Non-pigmented ciliary epithelial cell (primary cell): ENCODE results near the gene PHRF1.

Experiments used
- DNase-seq: peaks from one replicate; pipeline ENCODE4 v3.0.0-alpha.2; 2010; ENCODE audit warnings: low read depth

The PHRF1 gene

GRCh38 chr11:539971-540481 lies 36.2 kb upstream of the PHRF1 start:
- DNase-seq, result no peak

DNA sequence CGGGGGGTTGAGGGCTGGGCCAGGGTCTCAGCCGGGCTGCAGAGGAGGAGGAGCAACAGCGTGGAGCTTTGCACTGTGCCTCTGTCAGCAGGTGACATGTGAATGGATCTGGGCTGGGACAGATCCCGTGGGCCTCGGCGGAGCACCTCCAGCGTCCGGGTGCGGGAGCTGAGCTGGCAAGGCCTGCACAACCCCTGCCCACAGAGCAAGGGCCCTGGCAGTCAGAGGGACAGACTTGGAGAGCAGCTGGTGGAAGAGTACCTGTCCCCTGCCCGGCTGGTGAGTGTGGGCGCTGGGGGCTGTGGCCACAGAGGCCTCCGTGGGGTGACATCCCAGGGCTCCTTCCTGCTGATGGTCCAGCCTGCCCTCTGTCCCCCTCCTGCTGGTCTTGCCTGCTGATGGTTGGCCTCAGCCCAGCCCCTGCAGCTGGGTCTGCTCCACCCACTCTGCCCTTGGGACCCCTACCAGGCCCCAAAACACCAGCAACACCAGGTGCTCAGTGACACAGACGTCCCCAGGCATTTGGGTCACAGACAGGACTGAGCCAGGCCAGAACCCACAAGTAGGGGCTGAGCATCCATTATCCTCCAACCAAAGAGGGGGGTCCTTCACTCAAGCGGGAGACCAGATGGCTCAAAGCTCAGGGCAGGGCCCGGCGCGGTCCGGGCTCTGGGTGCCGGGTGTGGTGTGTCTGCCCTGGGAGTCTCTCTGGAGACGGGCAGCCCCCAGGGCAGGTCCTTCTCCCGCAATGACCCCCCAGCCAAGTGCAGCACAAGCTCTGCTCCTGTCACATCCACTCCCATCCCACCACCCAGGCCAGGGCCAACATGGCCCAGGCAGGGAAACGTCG lies 35.5 kb upstream of the PHRF1 start:
- DNase-seq, result no peak

DNA sequence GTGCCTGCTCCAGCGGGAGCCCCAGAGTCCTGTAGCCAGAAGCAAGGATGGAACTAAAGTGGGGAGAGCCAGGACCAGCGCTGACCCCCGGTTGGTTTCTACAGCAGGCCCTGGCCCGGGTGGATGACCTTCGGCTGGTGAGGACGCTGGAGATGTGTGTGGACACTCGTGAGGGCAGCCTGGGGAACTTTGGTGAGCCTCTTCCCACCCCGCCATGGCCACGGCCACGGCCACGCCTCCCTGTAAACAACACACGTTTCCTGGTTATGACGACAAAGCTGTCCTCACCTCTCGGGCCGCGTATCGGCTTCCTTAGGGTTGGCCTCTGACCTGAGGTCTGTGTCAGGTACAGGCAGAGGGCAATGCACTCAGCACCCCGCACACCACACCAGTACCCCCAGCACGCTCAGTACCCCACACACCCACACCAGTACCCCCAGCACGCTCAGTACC lies 34.8 kb upstream of the PHRF1 start:
- DNase-seq, result no peak

- DNase-seq, result no peak
Measured at GRCh38 chr11:544817-545166, 31.5 kb upstream of the PHRF1 start.

DNA sequence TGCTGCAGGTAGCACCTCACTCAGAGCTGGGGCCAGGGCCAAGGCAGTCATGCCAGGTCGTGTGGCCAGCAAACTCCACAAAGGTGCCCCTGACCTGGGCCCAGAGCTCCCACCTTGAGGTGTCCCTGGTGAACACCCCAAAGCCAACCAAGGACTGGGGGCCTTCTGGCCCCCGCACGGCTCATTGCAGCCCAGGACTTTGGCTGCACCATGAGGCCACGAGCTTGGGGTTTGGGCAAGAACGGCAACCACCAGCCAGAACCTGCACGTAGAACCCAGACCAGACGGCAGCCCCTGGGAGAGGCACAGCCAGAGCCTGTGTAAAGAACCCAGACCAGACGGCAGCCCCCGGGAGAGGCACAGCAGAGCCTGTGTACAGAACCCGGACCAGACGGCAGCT lies 31.1 kb upstream of the PHRF1 start:
- no peak for DNase-seq

GRCh38 chr11:548700-549603 lies 27.3 kb upstream of the PHRF1 start:
- no peak for DNase-seq

GRCh38 chr11:550021-550745 lies 26.1 kb upstream of the PHRF1 start:
- DNase-seq, result no peak

DNA sequence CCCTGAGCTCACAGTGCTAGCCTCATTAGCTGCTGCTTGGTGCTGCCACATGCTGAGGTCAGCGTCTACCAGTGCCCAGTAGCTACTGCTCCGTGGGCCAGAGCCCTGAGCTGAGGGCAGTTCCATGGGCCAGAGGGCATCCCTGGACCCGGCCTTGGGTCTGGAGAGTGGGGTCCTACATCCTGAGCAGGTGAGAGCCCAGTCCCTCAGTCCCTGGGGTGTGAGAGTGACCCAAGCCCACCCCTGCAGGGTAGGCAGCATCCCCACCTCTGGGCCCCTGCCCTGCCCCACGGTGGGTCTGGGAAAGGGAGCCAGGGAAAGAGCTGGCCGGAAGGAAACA lies 25.6 kb upstream of the PHRF1 start:
- DNase-seq, result no peak

GRCh38 chr11:551131-551530 lies 25.1 kb upstream of the PHRF1 start:
- DNase-seq, result no peak

- no peak for DNase-seq
Measured at GRCh38 chr11:551596-551995, 24.7 kb upstream of the PHRF1 start.

DNA sequence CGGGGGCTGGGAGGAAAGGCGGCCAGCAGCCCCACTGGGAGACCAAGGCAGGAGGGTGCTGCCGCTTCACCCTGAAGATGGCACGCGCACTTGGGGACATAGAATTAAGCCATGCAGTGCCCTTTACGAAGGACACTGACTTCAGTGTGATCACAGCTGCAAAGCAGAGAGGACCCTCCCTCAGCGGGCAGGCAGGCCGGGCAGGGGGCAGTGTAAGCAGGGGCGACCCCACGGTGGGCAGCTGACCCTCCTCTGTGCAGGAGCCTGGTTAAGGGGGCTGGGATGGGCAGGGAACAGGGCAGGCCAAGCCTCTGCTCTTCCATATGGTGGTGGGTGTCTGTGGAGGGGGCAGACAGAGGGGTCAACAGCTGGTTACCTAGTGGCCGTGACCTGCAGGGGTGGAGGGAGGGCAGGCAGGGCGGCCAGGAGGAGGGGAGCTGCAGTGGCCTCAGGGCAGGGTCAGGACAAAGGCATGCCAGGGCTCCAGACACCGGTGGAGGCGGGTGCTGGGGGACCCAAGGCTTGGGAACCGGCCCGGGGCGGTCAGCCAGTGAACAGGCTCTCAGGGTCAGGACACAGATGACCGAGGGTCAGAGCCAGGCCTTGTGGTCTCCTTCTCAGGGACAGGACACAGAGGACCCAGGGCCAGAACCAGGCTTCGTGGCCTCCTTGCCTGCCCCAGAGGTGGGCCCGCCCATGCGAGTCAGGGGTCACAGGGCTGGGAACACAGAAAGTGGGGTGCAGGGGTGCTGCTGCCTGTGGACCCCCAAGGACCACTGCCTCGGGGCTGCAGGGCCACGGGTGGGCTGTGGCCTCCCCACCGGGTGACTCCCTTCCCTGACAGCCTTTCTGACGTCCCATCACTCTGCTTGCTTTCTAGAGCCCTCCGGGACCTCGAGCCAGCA lies 22.9 kb upstream of the PHRF1 start:
- DNase-seq, result no peak

GRCh38 chr11:553988-554340 lies 22.3 kb upstream of the PHRF1 start:
- no peak for DNase-seq

DNA sequence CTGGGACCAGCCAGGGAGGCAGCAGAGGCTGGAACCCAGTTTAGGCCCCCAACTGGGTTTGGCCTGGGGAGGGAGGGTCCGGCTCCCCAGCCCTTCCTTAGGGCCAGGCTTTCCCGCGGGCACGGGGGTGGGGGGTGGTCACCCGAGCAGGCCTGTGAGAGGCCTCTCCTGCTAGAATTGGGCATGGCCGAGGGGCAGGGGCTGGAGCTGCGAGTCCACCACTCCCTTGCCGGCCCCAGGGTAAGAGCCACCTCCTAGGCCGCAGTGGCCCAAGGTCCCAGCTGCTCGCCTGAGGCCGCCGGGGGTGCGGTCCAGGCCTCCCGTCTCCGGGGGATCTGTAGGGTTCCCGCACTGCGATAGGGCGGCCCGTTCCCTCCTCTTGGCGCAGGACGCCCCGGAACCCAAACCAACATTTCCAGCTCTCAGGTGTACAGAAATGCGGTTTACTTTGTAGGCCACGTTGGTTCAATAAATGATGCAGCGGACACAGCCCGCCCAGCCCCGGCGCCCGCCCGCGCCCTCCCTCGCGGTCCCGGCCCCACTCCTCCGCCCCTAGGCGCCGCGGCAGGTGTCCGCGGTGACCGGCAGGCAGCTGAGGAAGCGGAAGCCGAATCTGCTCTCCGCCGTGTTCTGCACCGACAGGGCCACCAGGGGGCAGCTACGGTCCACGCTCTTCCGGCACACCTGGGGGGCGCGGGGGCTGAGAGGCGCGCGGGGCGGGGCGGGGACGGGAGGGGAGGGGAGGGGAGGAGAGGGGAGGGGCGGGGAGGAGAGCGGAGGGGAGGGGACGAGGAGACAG lies 21.6 kb upstream of the PHRF1 start:
- DNase-seq, result no peak

DNA sequence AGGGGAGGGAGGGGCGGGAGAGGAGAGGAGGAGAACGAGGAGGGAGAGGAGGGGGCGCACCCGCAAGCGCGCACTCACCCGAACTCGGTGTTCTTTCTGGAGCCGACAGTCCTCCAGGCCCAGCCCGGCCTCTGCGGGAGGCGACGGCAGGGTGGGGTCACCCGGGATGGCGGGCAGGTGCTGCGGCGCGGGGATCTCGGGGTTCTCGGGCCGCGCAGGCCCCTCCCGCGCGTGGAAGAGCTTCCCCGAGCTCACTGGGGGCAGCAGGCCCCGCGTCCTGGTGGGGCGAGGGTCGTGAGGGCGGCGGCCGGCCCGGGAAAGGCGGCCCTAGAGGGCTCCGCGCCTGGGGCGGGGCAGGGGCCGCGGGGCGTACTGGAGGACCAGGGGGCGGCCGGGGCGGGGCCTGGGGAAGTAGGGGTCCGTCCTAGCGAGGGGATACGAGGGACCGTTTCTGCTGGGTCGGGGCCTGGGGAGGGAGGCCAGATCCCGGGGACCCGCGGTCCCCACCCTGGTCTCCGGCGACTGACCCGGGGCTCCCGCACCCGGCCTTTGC lies 21.0 kb upstream of the PHRF1 start:
- no peak for DNase-seq

GRCh38 chr11:555780-556661 lies 20.2 kb upstream of the PHRF1 start:
- no peak for DNase-seq

DNA sequence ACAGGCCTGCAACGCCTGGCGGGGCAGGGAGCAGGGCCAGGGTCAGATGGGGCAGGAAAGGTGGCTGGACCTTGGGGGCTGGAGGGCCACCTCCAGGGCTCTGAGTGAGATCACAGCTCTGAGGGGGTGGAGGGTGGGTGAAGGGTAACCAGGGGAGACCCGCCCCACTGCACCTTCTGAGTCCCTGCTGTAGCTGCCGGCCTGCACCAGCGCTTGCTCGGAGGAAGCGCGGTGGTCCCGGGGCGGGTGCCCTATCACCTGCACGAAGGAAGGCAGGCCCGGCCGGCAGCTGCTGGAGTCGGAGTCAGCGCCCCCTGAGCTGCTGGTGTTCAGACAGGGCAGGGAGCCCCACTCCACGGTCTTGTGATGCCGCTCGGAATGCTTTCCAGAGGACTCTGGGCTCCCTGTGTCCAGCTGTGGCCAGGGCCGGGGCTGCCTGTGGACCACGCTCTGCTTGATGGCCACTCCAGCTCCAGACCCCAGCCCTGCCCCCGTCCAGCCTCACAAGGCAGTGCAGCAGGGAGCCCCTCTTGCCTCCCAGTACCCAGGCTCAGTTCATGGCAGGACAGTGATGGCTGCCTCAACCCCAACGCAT lies 19.5 kb upstream of the PHRF1 start:
- DNase-seq, result no peak

DNA sequence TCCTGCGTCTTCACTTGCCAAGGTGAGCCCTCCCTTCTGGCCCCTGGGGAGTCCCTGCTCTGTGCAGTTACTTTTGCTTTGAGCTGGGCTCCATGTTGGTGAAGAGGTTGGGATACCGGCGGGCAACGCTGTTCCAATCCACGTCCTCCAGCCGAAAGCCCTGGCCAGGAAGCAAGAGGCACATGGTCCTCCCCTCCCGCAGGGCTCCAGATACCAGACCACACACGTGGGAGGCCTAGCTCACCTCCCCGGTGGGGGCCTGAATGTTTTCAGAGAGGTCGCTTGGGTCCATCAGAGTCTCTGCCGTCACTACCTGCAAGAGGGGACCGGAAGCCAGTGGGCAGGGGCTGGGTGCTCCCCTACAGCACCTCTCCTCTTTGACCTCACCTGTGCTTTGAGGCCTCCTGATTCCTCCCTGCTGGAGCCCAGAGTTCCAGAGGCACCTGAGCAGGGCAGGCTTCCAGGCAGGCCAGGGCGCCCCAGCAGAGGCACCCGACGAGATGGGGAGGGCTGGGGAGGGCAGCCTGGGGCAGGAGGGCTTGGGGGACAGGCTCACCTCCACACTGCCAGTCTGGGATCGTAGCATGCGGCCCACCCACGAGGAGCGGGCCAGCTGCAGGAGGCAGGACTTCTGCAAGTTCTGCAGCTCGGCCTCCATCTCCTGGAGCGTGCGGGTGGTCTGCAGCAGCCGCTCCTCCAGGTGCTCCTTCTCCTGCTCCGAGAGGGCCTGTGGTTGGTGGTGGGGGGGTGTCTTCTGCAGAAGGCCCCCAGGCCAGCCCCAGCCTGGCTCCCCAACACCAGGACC lies 18.7 kb upstream of the PHRF1 start:
- DNase-seq, result no peak

GRCh38 chr11:558503-558902 lies 17.8 kb upstream of the PHRF1 start:
- no peak for DNase-seq
